ENCODE data around the gene GPX3.

- TF ChIP-seq CTCF (IDR thresholded peaks at IDR 0.05; ENCODE audit: control extremely low read depth in 1 of 3, insufficient read depth in 1 of 3, low read depth in 1 of 3, low read length in 3 of 3) = no peak
- TF ChIP-seq MAX (IDR thresholded peaks at IDR 0.05) = no peak
- no peak for TF ChIP-seq POLR2A (IDR thresholded peaks at IDR 0.05; ENCODE audit: control extremely low read depth in 1 of 2, low read depth in 2 of 2, low read length in 2 of 2)
- TF ChIP-seq EGR1 (IDR thresholded peaks at IDR 0.05; ENCODE audit: borderline replicate concordance, low read depth, low read length) = no peak
- no peak for TF ChIP-seq RNF2 (IDR thresholded peaks at IDR 0.05; ENCODE audit: borderline replicate concordance, low read depth, low read length, missing control alignments, poor library complexity, severe bottlenecking)
- TF ChIP-seq CEBPB (IDR thresholded peaks at IDR 0.05; ENCODE audit: low read depth, low read length) = no peak
- no peak for TF ChIP-seq POLR2AphosphoS5 (IDR thresholded peaks at IDR 0.05; ENCODE audit: low read depth, low read length)
- no peak for TF ChIP-seq CREB1 (IDR thresholded peaks at IDR 0.05)
- no peak for TF ChIP-seq BRCA1 (IDR thresholded peaks at IDR 0.05; ENCODE audit: low read depth, low read length)
- no peak for TF ChIP-seq USF2 (IDR thresholded peaks at IDR 0.05; ENCODE audit: low read length)
- TF ChIP-seq YY1 (IDR thresholded peaks at IDR 0.05; ENCODE audit: low read depth, low read length) = no peak
- TF ChIP-seq RAD21 (IDR thresholded peaks at IDR 0.05 in 1 of 2, conservative IDR thresholded peaks at IDR 0.05 in 1 of 2; ENCODE audit: low read depth in 2 of 2, low read length in 2 of 2) = no peak
- no peak for TF ChIP-seq EP300 (IDR thresholded peaks at IDR 0.05; ENCODE audit: borderline replicate concordance in 1 of 2, low read depth in 2 of 2, low read length in 2 of 2)
- TF ChIP-seq NANOG (IDR thresholded peaks at IDR 0.05; ENCODE audit: insufficient read depth, low read depth, low read length, poor library complexity, severe bottlenecking) = no peak
These were observed 43.0 kb downstream of the GPX3 start for GRCh38 chr5:151063142-151063989.
